Sigmoid colon (tissue), 7 donors: ENCODE data around the gene NTM. TPM values are rescaled to one million over a fixed set of nuclear protein-coding genes. Genes with fewer than 3 reads are reported as not detected.

Experiments
- DNase-seq: peaks from one replicate; pipeline ENCODE4 v3.0.0-alpha.2; 2019
- H3K27ac ChIP-seq, 4 donors: fragments of 200-600 bp; sonication (generic); one replicate each; pipeline ENCODE4 v1.5.1; 2016 to 2019; ENCODE audit warnings: mild to moderate bottlenecking in 1 of 4
- H3K27me3 ChIP-seq, 3 donors: fragments of 200-600 bp; sonication (generic); one replicate each; pipeline ENCODE4 v1.5.1; 2019; ENCODE audit warnings: mild to moderate bottlenecking in 1 of 3
- H3K36me3 ChIP-seq, 4 donors: fragments of 200-600 bp; sonication (generic); one replicate each; pipeline ENCODE4 v1.5.1; 2016 to 2019
- H3K4me1 ChIP-seq, 4 donors: fragments of 200-600 bp; sonication (generic); one replicate each; pipeline ENCODE4 v1.5.1; 2017 to 2019
- H3K4me3 ChIP-seq, 4 donors: fragments of 200-600 bp; sonication (generic); one replicate each; pipeline ENCODE4 v1.5.1; 2017 to 2019; ENCODE audit warnings: mild to moderate bottlenecking in 2 of 4, moderate library complexity in 1 of 4
- H3K9me3 ChIP-seq, 4 donors: fragments of 200-600 bp in 3 of 4; sonication (generic) in 3 of 4; one replicate each; pipeline versions ENCODE4 v1.5.1 to v1.6.1; 2013 to 2019
- CTCF ChIP-seq, 4 experiments: fragments of 450-650 bp in 3 of 4; fragments of 200-600 bp in 1 of 4; IDR thresholded peaks; one replicate each; pipeline ENCODE4 v1.5.1; 2016 to 2019; ENCODE audit warnings: antibody characterized with exemption in 4 of 4, mild to moderate bottlenecking in 3 of 4, moderate library complexity in 2 of 4
- EP300 ChIP-seq, 4 donors: sonication (generic); formaldehyde crosslinking; IDR thresholded peaks; one replicate each; pipeline ENCODE4 v1.6.1; 2017; ENCODE audit warnings: antibody characterized with exemption in 4 of 4
- POLR2A ChIP-seq, 2 donors: fragments of 450-650 bp; IDR thresholded peaks; one replicate each; pipeline ENCODE4 v1.6.1; 2016; ENCODE audit warnings: antibody characterized with exemption in 2 of 2, mild to moderate bottlenecking in 2 of 2, moderate library complexity in 2 of 2
- POLR2AphosphoS5 ChIP-seq, 4 donors: sonication (generic); formaldehyde crosslinking; IDR thresholded peaks; one replicate each; pipeline ENCODE4 v1.6.1; 2017; ENCODE audit warnings: antibody characterized with exemption in 4 of 4
- WGBS, 2 donors: extraction: QIAGEN DNeasy Blood & Tissue Kit; methylation state at CpG; one replicate each; pipeline ENCODE4 v1.1.7; 2013; 5-methylcytosine and 5-hydroxymethylcytosine counted together
- intact Hi-C: fragments of 100-400 bp; cut with DNase I; formaldehyde crosslinking; loops from one replicate; pipeline ENCODE4 v1.15.1; 2023
- polyA plus RNA-seq, 3 donors: library from polyadenylated mRNA; stranded (reverse); fragments of 200-250 nt; gene quantifications; one replicate each; pipeline ENCODE4 v1.2.3, GENCODE V29; 2013
- total RNA-seq, 4 donors: library from RNA; depleted of rRNA; stranded (reverse); fragments of >200 nt; gene quantifications; one replicate each; pipeline ENCODE4 v1.1.0, GENCODE V29; 2016
- donor health status: healthy with polysubstance abuse.
- donor health status: Bipolar disorder and iron deficiency.
- donor health status: healthy.

The NTM gene
- total and polyA plus RNA-seq, 7 donors = 0.96 to 18.3 (median 6.4) TPM; not detected in 1

GRCh38 chr11:131669401-131669780 is 299.0 kb downstream of the NTM start:
- TF ChIP-seq POLR2A (IDR thresholded peaks at IDR 0.05) (no peak), CTCF (IDR thresholded peaks at IDR 0.05) (no peak), POLR2AphosphoS5 (IDR thresholded peaks at IDR 0.05) (no peak), EP300 (IDR thresholded peaks at IDR 0.05) (no peak)
- Histone ChIP-seq H3K9me3 (no peaks in the 10 kb centered on the region), H3K27ac (no peak overlapping the region), H3K4me3 (no peak overlapping the region), H3K36me3 (no peaks in the 10 kb centered on the region), H3K4me1 (peaks cover 0 to 4% (median 0%) of the 10 kb centered on the region in 4 donors), H3K27me3 (no peaks in the 10 kb centered on the region)
- intact Hi-C loops = no loop called here
- peak; percentile 19 for DNase-seq
- 59 to 60% methylated on average over 4 of the region's 4 CpGs for WGBS, 2 donors

- H3K9me3 ChIP-seq = no peaks in the 10 kb centered on the region
- 66 to 78% methylated on average over 3 of the region's 3 CpGs for WGBS, 2 donors
- H3K4me1 ChIP-seq = peaks cover 0 to 4% (median 0%) of the 10 kb centered on the region in 4 donors
- H3K4me3 ChIP-seq = no peak overlapping the region
- H3K27me3 ChIP-seq = no peaks in the 10 kb centered on the region
- TF ChIP-seq CTCF (IDR thresholded peaks at IDR 0.05) (no peak), EP300 (IDR thresholded peaks at IDR 0.05) (no peak), POLR2A (IDR thresholded peaks at IDR 0.05) (no peak), POLR2AphosphoS5 (IDR thresholded peaks at IDR 0.05) (no peak)
- peak; percentile 33 for DNase-seq
- intact Hi-C loops = loop anchor here (5.0 to 10.0 kb wide), 3 partner anchors 156 to 426 kb away; no protein-coding TSS in a partner anchor
- no peaks in the 10 kb centered on the region for H3K36me3 ChIP-seq
- no peak overlapping the region for H3K27ac ChIP-seq
Measured at GRCh38 chr11:131670876-131671275, 300.5 kb downstream of the NTM start.

- Histone ChIP-seq H3K27me3 (no peaks in the 10 kb centered on the region), H3K36me3 (no peaks in the 10 kb centered on the region), H3K27ac (no peak overlapping the region), H3K4me3 (no peak overlapping the region), H3K9me3 (no peaks in the 10 kb centered on the region), H3K4me1 (peaks cover 0 to 4% (median 0%) of the 10 kb centered on the region in 4 donors)
- 85 to 90% methylated on average over 8 of the region's 8 CpGs for WGBS, 2 donors
- intact Hi-C loops = loop anchor here (5.0 to 10.0 kb wide), 3 partner anchors 157 to 427 kb away; no protein-coding TSS in a partner anchor
- no peak for TF ChIP-seq POLR2A (IDR thresholded peaks at IDR 0.05)
- TF ChIP-seq EP300 (IDR thresholded peaks at IDR 0.05) = no peak
- no peak for TF ChIP-seq POLR2AphosphoS5 (IDR thresholded peaks at IDR 0.05)
- TF ChIP-seq CTCF (IDR thresholded peaks at IDR 0.05) = no peak
- peak; percentile 51 for DNase-seq
Measured at GRCh38 chr11:131671320-131671719, 300.9 kb downstream of the NTM start.

- H3K4me1 ChIP-seq = peaks cover 0 to 4% (median 0%) of the 10 kb centered on the region in 4 donors
- peak; percentile 41 for DNase-seq
- intact Hi-C loops = loop anchor here (5.0 to 10.0 kb wide), 3 partner anchors 157 to 427 kb away; no protein-coding TSS in a partner anchor
- H3K27me3 ChIP-seq = no peaks in the 10 kb centered on the region
- no peaks in the 10 kb centered on the region for H3K9me3 ChIP-seq
- H3K36me3 ChIP-seq = no peaks in the 10 kb centered on the region
- H3K4me3 ChIP-seq = no peak overlapping the region
- no peak overlapping the region for H3K27ac ChIP-seq
- WGBS, 2 donors = 68 to 78% methylated on average over 12 of the region's 12 CpGs
- TF ChIP-seq POLR2A (IDR thresholded peaks at IDR 0.05) (no peak), CTCF (IDR thresholded peaks at IDR 0.05) (no peak), EP300 (IDR thresholded peaks at IDR 0.05) (no peak), POLR2AphosphoS5 (IDR thresholded peaks at IDR 0.05) (no peak)
Measured at GRCh38 chr11:131671734-131672133, 301.3 kb downstream of the NTM start.

- TF ChIP-seq POLR2A (IDR thresholded peaks at IDR 0.05) (no peak), POLR2AphosphoS5 (IDR thresholded peaks at IDR 0.05) (no peak), EP300 (IDR thresholded peaks at IDR 0.05) (no peak), CTCF (IDR thresholded peaks at IDR 0.05) (no peak)
- Histone ChIP-seq H3K27ac (no peak overlapping the region), H3K4me1 (peaks cover 0 to 4% (median 0%) of the 10 kb centered on the region in 4 donors), H3K4me3 (no peak overlapping the region), H3K9me3 (no peaks in the 10 kb centered on the region), H3K36me3 (no peaks in the 10 kb centered on the region), H3K27me3 (no peaks in the 10 kb centered on the region)
- intact Hi-C loops = loop anchor here (5.0 to 10.0 kb wide), 3 partner anchors 157 to 427 kb away; no protein-coding TSS in a partner anchor
- peak; percentile 59 for DNase-seq
- WGBS, 2 donors = 81 to 82% methylated on average over 15 of the region's 15 CpGs
Measured at GRCh38 chr11:131672191-131672590, 301.8 kb downstream of the NTM start.
